ENCODE results near the gene ZNHIT6. TPM values are rescaled to one million over a fixed set of nuclear protein-coding genes. Genes with fewer than 3 reads are reported as not detected.

ZNHIT6 gene
- total RNA-seq, 1 donor from 2014 or later: 12.0 TPM

DNA sequence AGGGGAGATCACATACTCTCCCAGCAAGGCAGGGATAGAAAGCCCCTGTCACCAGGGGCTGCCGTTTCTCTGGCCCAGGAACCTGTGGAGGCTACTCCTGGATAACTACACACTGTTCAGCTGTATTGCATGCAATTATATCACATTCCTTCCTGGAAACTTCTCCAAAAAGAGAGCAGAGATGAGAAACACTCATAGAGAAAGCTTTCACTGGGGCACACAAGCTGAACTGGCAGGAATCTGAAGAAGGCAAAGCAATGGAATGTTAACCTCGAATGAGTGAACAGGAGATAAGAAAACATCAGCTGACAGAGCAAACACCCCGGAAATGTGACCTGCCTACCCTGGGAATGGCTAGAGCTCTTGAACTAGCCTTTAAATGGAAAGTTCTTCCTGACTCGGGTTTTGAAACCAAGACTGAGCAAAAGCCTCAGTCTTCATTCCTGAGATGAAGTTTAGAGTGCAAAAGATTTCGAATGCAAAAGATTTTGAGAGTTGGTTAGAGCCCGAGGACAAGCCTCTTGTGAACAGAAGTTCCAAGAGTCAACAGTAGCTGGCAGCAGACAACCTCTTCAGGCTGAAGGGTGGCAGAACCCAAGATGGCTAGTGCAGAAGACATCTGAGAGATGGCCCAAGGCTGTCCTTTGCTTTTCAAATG lies 95.4 kb downstream of the ZNHIT6 start:
- Histone ChIP-seq H3K36me3 (no peaks in the 10 kb centered on the region), H3K9me3 (no peaks in the 10 kb centered on the region), H3K4me1 (peaks cover 12% of the 10 kb centered on the region), H3K27me3 (no peaks in the 10 kb centered on the region), H3K27ac (peak overlapping the region; percentile 63), H3K4me3 (no peak overlapping the region)
- no peak for DNase-seq (ENCODE audit: extremely low spot score in 2 of 2)
- intact Hi-C loops (cut with DNase I): no loop called here
- TF ChIP-seq POLR2AphosphoS5 (IDR thresholded peaks at IDR 0.05; ENCODE audit: insufficient read depth in 1 of 2, low read depth in 1 of 2) (no peak), POLR2A (IDR thresholded peaks at IDR 0.05) (no peak)
- TF ChIP-seq, protein P1, sequence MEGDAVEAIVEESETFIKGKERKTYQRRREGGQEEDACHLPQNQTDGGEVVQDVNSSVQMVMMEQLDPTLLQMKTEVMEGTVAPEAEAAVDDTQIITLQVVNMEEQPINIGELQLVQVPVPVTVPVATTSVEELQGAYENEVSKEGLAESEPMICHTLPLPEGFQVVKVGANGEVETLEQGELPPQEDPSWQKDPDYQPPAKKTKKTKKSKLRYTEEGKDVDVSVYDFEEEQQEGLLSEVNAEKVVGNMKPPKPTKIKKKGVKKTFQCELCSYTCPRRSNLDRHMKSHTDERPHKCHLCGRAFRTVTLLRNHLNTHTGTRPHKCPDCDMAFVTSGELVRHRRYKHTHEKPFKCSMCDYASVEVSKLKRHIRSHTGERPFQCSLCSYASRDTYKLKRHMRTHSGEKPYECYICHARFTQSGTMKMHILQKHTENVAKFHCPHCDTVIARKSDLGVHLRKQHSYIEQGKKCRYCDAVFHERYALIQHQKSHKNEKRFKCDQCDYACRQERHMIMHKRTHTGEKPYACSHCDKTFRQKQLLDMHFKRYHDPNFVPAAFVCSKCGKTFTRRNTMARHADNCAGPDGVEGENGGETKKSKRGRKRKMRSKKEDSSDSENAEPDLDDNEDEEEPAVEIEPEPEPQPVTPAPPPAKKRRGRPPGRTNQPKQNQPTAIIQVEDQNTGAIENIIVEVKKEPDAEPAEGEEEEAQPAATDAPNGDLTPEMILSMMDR (IDR thresholded peaks at IDR 0.05): no peak

DNA sequence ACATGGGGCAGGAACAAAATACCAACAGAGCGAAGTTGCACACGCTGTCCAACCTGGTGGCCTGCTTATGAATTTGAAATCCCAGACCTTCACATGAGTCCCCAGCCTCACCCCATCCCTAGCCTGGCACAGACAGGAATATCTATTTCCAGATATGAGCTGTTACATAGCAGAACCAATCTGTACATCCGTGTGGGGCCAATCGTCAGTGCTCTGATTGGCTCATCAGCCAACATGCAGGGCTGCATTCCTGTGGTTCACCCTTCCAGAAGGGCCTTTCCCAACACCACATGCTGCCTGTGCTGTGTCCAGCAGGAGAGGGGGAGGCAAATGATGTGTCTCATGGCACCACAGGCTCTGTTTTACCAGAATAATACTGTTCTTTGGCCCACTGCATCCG lies 96.4 kb downstream of the ZNHIT6 start:
- intact Hi-C loops (cut with DNase I): no loop called here
- H3K27ac ChIP-seq: peak overlapping the region; percentile 63
- TF ChIP-seq, protein P1 (IDR thresholded peaks at IDR 0.05): peak in 1 of 3 experiments; percentile 7
- no peak for TF ChIP-seq POLR2AphosphoS5 (IDR thresholded peaks at IDR 0.05; ENCODE audit: insufficient read depth in 1 of 2, low read depth in 1 of 2)
- H3K4me3 ChIP-seq: no peak overlapping the region
- H3K27me3 ChIP-seq: no peaks in the 10 kb centered on the region
- no peak for DNase-seq (ENCODE audit: extremely low spot score in 2 of 2)
- no peaks in the 10 kb centered on the region for H3K36me3 ChIP-seq
- no peaks in the 10 kb centered on the region for H3K9me3 ChIP-seq
- H3K4me1 ChIP-seq: peaks cover 12% of the 10 kb centered on the region

DNA sequence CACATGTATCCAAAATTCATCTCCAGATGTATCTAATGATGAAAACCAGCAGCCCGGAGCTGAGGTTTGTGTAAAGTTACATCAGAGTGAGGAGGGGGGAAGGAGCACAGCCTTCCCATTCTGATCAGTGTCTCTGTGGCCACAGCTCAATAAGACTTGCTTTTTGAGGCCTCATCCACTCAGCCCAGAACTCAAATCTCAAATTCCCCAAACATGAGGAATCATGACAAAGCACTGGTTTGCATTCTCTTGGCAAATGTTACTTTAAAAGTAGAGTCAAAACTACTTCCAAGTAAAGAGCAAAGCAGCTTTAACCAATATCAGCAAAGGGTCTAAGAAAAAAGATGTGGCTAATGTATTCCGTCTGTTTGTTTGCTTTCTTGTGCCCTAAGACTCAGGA lies 96.8 kb downstream of the ZNHIT6 start:
- Histone ChIP-seq H3K4me1 (peaks cover 12% of the 10 kb centered on the region), H3K4me3 (no peak overlapping the region), H3K27me3 (no peaks in the 10 kb centered on the region), H3K36me3 (no peaks in the 10 kb centered on the region), H3K27ac (peak overlapping the region; percentile 63), H3K9me3 (no peaks in the 10 kb centered on the region)
- TF ChIP-seq POLR2A (IDR thresholded peaks at IDR 0.05) (no peak), POLR2AphosphoS5 (IDR thresholded peaks at IDR 0.05; ENCODE audit: insufficient read depth in 1 of 2, low read depth in 1 of 2) (no peak)
- TF ChIP-seq, protein P1 (IDR thresholded peaks at IDR 0.05): no peak
- intact Hi-C loops (cut with DNase I): no loop called here
- no peak for DNase-seq (ENCODE audit: extremely low spot score in 2 of 2)

DNA sequence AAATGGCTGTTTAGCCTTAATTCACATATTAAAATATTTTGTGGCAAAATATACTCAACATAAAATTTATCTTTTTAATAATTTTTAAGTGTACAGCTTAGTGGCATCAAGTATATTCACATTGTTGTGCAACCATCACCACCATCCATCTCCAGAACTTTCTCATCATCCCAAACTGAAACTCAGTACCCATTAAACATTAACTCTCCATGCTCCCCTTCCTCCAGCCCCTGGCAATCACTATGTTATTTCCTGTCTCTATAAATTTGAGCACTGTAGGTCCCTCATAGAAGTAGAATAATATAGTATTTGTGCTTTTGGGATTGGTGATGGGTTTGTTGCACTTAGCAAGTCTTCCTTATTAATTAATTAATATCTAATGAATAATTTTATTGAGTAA lies 98.3 kb downstream of the ZNHIT6 start:
- TF ChIP-seq POLR2AphosphoS5 (IDR thresholded peaks at IDR 0.05; ENCODE audit: insufficient read depth in 1 of 2, low read depth in 1 of 2) (no peak), POLR2A (IDR thresholded peaks at IDR 0.05) (no peak)
- Histone ChIP-seq H3K9me3 (no peaks in the 10 kb centered on the region), H3K4me3 (no peak overlapping the region), H3K36me3 (no peaks in the 10 kb centered on the region), H3K27ac (no peak overlapping the region), H3K4me1 (peaks cover 12% of the 10 kb centered on the region), H3K27me3 (no peaks in the 10 kb centered on the region)
- no peak for DNase-seq (ENCODE audit: extremely low spot score in 2 of 2)
- intact Hi-C loops (cut with DNase I): no loop called here

DNA sequence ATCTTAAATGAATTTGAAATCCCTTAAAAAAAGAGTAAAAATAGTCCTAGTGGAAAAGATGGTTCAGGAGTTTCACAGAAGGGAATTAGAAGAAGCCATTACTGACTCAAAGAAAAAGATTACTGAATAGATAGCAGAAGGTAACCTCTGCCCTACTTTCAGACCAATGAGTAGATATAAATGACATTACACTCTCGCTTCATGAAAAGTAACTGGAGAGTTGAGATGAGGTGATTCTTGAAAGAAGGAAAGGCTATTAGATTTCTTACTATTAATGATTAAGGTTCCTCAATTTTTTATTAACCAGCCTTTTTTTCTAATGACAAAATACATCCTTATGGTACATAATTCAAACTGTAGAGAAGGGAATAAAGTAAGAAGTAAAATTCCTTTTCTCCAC lies 99.4 kb downstream of the ZNHIT6 start:
- intact Hi-C loops (cut with DNase I): no loop called here
- Histone ChIP-seq H3K36me3 (no peaks in the 10 kb centered on the region), H3K9me3 (no peaks in the 10 kb centered on the region), H3K27ac (no peak overlapping the region), H3K4me1 (peaks cover 12% of the 10 kb centered on the region), H3K4me3 (no peak overlapping the region), H3K27me3 (no peaks in the 10 kb centered on the region)
- no peak for DNase-seq (ENCODE audit: extremely low spot score in 2 of 2)
- TF ChIP-seq POLR2A (IDR thresholded peaks at IDR 0.05) (no peak), POLR2AphosphoS5 (IDR thresholded peaks at IDR 0.05; ENCODE audit: insufficient read depth in 1 of 2, low read depth in 1 of 2) (no peak)
- TF ChIP-seq, protein P1 (IDR thresholded peaks at IDR 0.05): no peak

Data from vagina (tissue), 2 donors.